Esophagus muscularis mucosa (tissue), 4 donors: ENCODE measurements around the gene AFF3.

Experiments used
- EP300 ChIP-seq: sonication (generic); formaldehyde crosslinking; IDR thresholded peaks from one replicate; pipeline ENCODE4 v1.6.1; 2017; ENCODE audit warnings: antibody characterized with exemption
- POLR2A ChIP-seq: fragments of 450-650 bp; IDR thresholded peaks from one replicate; pipeline ENCODE4 v1.6.1; 2017; ENCODE audit warnings: antibody characterized with exemption, moderate library complexity, mild to moderate bottlenecking, low read depth
- POLR2AphosphoS5 ChIP-seq, 2 donors: sonication (generic); formaldehyde crosslinking; IDR thresholded peaks; one replicate each; pipeline ENCODE4 v1.6.1; 2017; ENCODE audit warnings: antibody characterized with exemption in 2 of 2
- TF ChIP-seq, protein P1 (sequence below), 3 experiments: fragments of 200-600 bp in 2 of 3; fragments of 450-650 bp in 1 of 3; sonication (generic) in 2 of 3; IDR thresholded peaks; one replicate each; pipeline ENCODE4 v1.5.1; 2017 to 2019; ENCODE audit warnings: antibody characterized with exemption in 3 of 3, mild to moderate bottlenecking in 2 of 3, moderate library complexity in 1 of 3

DNA sequence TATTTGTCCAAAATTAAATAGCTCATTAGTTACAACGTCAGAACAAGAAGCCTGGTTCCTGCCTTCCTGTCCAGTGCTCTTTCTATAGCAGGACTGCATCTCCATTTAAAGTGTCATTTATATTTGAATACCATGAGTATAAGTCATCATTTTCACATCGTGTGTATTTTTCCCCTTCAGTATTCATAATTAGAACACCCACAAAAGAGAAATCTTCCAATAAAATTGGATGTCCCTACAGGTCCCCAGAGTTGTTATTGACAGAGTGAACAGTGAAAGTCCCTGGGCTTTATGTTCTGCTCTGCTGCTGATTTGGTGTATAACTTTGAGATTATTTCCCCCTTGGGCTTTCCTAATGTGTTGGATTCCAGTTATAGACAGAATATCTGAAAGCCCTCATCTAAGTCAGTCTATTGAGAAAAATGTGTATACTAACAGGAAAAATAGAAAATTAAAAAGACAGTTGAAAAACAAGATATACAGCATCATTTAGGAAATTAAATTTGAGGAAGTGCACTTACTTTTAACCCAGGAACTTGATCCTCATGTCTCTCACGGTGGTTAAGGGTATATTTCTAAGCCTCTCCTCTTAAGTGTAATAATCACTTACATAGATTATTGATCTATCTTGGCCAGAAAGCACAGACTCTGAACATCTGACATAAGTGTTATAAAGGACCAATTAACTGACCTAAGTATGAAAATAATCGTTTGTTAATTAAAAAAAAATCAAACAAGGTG is 637.4 kb downstream of the AFF3 start:
- TF ChIP-seq POLR2A (no peak), EP300 (no peak), POLR2AphosphoS5 (IDR thresholded peaks at IDR 0.05) (no peak)
- TF ChIP-seq, protein P1, sequence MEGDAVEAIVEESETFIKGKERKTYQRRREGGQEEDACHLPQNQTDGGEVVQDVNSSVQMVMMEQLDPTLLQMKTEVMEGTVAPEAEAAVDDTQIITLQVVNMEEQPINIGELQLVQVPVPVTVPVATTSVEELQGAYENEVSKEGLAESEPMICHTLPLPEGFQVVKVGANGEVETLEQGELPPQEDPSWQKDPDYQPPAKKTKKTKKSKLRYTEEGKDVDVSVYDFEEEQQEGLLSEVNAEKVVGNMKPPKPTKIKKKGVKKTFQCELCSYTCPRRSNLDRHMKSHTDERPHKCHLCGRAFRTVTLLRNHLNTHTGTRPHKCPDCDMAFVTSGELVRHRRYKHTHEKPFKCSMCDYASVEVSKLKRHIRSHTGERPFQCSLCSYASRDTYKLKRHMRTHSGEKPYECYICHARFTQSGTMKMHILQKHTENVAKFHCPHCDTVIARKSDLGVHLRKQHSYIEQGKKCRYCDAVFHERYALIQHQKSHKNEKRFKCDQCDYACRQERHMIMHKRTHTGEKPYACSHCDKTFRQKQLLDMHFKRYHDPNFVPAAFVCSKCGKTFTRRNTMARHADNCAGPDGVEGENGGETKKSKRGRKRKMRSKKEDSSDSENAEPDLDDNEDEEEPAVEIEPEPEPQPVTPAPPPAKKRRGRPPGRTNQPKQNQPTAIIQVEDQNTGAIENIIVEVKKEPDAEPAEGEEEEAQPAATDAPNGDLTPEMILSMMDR (IDR thresholded peaks at IDR 0.05): no peak
